Measurements from ENCODE around the gene FHIT.
"Not testable (repeated sequence)": the region's sequence is repeated elsewhere in the genome, so short reads cannot be mapped to it uniquely, and the experiment has no call there.

Gene FHIT

GRCh38 chr3:61194892-61195538 lies 56.2 kb downstream of the FHIT start:
- Histone ChIP-seq H3K27ac (ENCODE audit: low read depth, low read length) (no peak overlapping the region), H3K4me2 (ENCODE audit: low read depth, low read length, poor library complexity, severe bottlenecking) (no peak overlapping the region), H3K36me3 (ENCODE audit: low read length) (no peaks in the 10 kb centered on the region), H3K9me3 (ENCODE audit: insufficient read depth, low read length) (no peaks in the 10 kb centered on the region), H3K9ac (ENCODE audit: low read length) (no peak overlapping the region), H4K20me1 (ENCODE audit: low read depth, low read length) (no peaks in the 10 kb centered on the region), H3K4me3 (ENCODE audit: insufficient read depth, low read length, poor library complexity, severe bottlenecking) (no peak overlapping the region), H3K9me2 (replicated peaks; ENCODE audit: insufficient read depth, low read length) (no peaks in the 10 kb centered on the region), H3K79me2 (ENCODE audit: insufficient read depth, low read length) (no peaks in the 10 kb centered on the region), H3K27me3 (ENCODE audit: low read length) (no peaks in the 10 kb centered on the region), H2AFZ (ENCODE audit: low read depth, low read length, severe bottlenecking) (no peak overlapping the region), H3F3A (ENCODE audit: insufficient read depth) (no peaks in the 10 kb centered on the region)
- no peak for TF ChIP-seq CTCF (IDR thresholded peaks at IDR 0.05; ENCODE audit: insufficient read depth, low read length, poor library complexity, severe bottlenecking)
- TF ChIP-seq EZH2phosphoT487 (conservative IDR thresholded peaks at IDR 0.05; ENCODE audit: low read length), result no peak

- no peaks in the 10 kb centered on the region for H3K27me3 ChIP-seq (ENCODE audit: low read length)
- H3K9me2 ChIP-seq (replicated peaks; ENCODE audit: insufficient read depth, low read length), result no peaks in the 10 kb centered on the region
- H4K20me1 ChIP-seq (ENCODE audit: low read depth, low read length), result no peaks in the 10 kb centered on the region
- TF ChIP-seq CTCF (IDR thresholded peaks at IDR 0.05; ENCODE audit: insufficient read depth, low read length, poor library complexity, severe bottlenecking) (no peak), EZH2phosphoT487 (conservative IDR thresholded peaks at IDR 0.05; ENCODE audit: low read length) (no peak)
- H2AFZ ChIP-seq (ENCODE audit: low read depth, low read length, severe bottlenecking), result no peak overlapping the region
- H3K4me3 ChIP-seq (ENCODE audit: insufficient read depth, low read length, poor library complexity, severe bottlenecking), result no peak overlapping the region
- no peak overlapping the region for H3K9ac ChIP-seq (ENCODE audit: low read length)
- no peaks in the 10 kb centered on the region for H3K9me3 ChIP-seq (ENCODE audit: insufficient read depth, low read length)
- no peaks in the 10 kb centered on the region for H3K36me3 ChIP-seq (ENCODE audit: low read length)
- no peak overlapping the region for H3K27ac ChIP-seq (ENCODE audit: low read depth, low read length)
- no peak overlapping the region for H3K4me2 ChIP-seq (ENCODE audit: low read depth, low read length, poor library complexity, severe bottlenecking)
- no peaks in the 10 kb centered on the region for H3F3A ChIP-seq (ENCODE audit: insufficient read depth)
- H3K79me2 ChIP-seq (ENCODE audit: insufficient read depth, low read length), result no peaks in the 10 kb centered on the region
Measured at GRCh38 chr3:61192222-61192621, 59.0 kb downstream of the FHIT start.

- H3K27me3 ChIP-seq (ENCODE audit: low read length); H3K4me2 ChIP-seq (ENCODE audit: low read depth, low read length, poor library complexity, severe bottlenecking); H3K27ac ChIP-seq (ENCODE audit: low read depth, low read length); H3F3A ChIP-seq (ENCODE audit: insufficient read depth); H3K79me2 ChIP-seq (ENCODE audit: insufficient read depth, low read length); H2AFZ ChIP-seq (ENCODE audit: low read depth, low read length, severe bottlenecking); H3K9ac ChIP-seq (ENCODE audit: low read length); H3K36me3 ChIP-seq (ENCODE audit: low read length); H3K4me3 ChIP-seq (ENCODE audit: insufficient read depth, low read length, poor library complexity, severe bottlenecking); H3K9me2 ChIP-seq (replicated peaks; ENCODE audit: insufficient read depth, low read length); H4K20me1 ChIP-seq (ENCODE audit: low read depth, low read length); H3K9me3 ChIP-seq (ENCODE audit: insufficient read depth, low read length): not testable (repeated sequence)
Measured at GRCh38 chr3:61190205-61190604, 61.0 kb downstream of the FHIT start.

GRCh38 chr3:61186030-61186429 lies 65.2 kb downstream of the FHIT start:
- no peak overlapping the region for H2AFZ ChIP-seq (ENCODE audit: low read depth, low read length, severe bottlenecking)
- H3K27ac ChIP-seq (ENCODE audit: low read depth, low read length), result no peak overlapping the region
- no peaks in the 10 kb centered on the region; the same call in 1 of the 2 replicates for H4K20me1 ChIP-seq (ENCODE audit: low read depth, low read length)
- no peak overlapping the region for H3K9ac ChIP-seq (ENCODE audit: low read length)
- no peaks in the 10 kb centered on the region for H3K27me3 ChIP-seq (ENCODE audit: low read length)
- H3F3A ChIP-seq (ENCODE audit: insufficient read depth), result no peaks in the 10 kb centered on the region
- H3K4me3 ChIP-seq (ENCODE audit: insufficient read depth, low read length, poor library complexity, severe bottlenecking), result no peak overlapping the region
- no peaks in the 10 kb centered on the region for H3K9me2 ChIP-seq (replicated peaks; ENCODE audit: insufficient read depth, low read length)
- no peak for TF ChIP-seq CTCF (IDR thresholded peaks at IDR 0.05; ENCODE audit: insufficient read depth, low read length, poor library complexity, severe bottlenecking)
- no peak for TF ChIP-seq EZH2phosphoT487 (conservative IDR thresholded peaks at IDR 0.05; ENCODE audit: low read length)
- H3K4me2 ChIP-seq (ENCODE audit: low read depth, low read length, poor library complexity, severe bottlenecking), result no peak overlapping the region
- 0 out of 2 replicates have a peak, but pooled peaks cover 3% of the 10 kb centered on the region for H3K79me2 ChIP-seq (ENCODE audit: insufficient read depth, low read length)
- H3K9me3 ChIP-seq (ENCODE audit: insufficient read depth, low read length), result no peaks in the 10 kb centered on the region
- no peaks in the 10 kb centered on the region for H3K36me3 ChIP-seq (ENCODE audit: low read length)
